Osteoblast (primary cell): ENCODE measurements around the gene MMS22L. TPM values are rescaled to one million over a fixed set of nuclear protein-coding genes. Genes with fewer than 3 reads are reported as not detected.
A peak's percentile ranks its signal among the peaks of the same experiment; 100 is the strongest.

ENCODE experiments used
- DNase-seq: peaks from one replicate; pipeline ENCODE4 v3.0.0; 2011; ENCODE audit warnings: low spot score, mixed read lengths; ENCODE audit not compliant: insufficient read length; ENCODE audit errors: missing footprints
- H2AFZ ChIP-seq: 2 replicates; pipeline ENCODE4 v1.6.0; 2011; ENCODE audit warnings: mild to moderate bottlenecking, low read length
- H3K27ac ChIP-seq: 2 replicates; pipeline ENCODE4 v1.5.1; 2011; ENCODE audit warnings: mild to moderate bottlenecking, low read depth, low read length, moderate library complexity
- H3K27me3 ChIP-seq: 2 replicates; pipeline ENCODE4 v1.6.0; 2012; ENCODE audit warnings: mild to moderate bottlenecking, control low read depth, inconsistent platforms, low read length, moderate library complexity; ENCODE audit not compliant: insufficient read depth
- H3K36me3 ChIP-seq: 2 replicates; pipeline ENCODE4 v1.5.1; 2011; ENCODE audit warnings: mild to moderate bottlenecking, low read length, control low read depth, moderate library complexity; ENCODE audit not compliant: insufficient read depth
- H3K4me1 ChIP-seq: 2 replicates; pipeline ENCODE4 v1.5.1; 2011; ENCODE audit warnings: mild to moderate bottlenecking, low read length, control low read depth, moderate library complexity; ENCODE audit not compliant: insufficient read depth
- H3K4me2 ChIP-seq: 2 replicates; pipeline ENCODE4 v1.6.0; 2011; ENCODE audit warnings: mild to moderate bottlenecking, low read length; ENCODE audit not compliant: insufficient read depth
- H3K4me3 ChIP-seq: fragments of 200-600 bp; sonication (generic); 3 replicates; pipeline ENCODE4 v1.5.1; 2012; ENCODE audit warnings: mild to moderate bottlenecking, low read length, inconsistent platforms; ENCODE audit not compliant: insufficient read depth
- H3K79me2 ChIP-seq: 2 replicates; pipeline ENCODE4 v1.6.0; 2012; ENCODE audit warnings: mild to moderate bottlenecking, low read length, control low read depth, inconsistent platforms; ENCODE audit not compliant: insufficient read depth
- H3K9me3 ChIP-seq: 2 replicates; pipeline ENCODE4 v1.5.1; 2011; ENCODE audit warnings: low read depth, low read length, control low read depth
- H4K20me1 ChIP-seq: 2 replicates; pipeline ENCODE4 v1.6.0; 2012; ENCODE audit warnings: mild to moderate bottlenecking, low read length, control low read depth; ENCODE audit not compliant: insufficient read depth
- CTCF ChIP-seq: IDR thresholded peaks from 2 replicates; pipeline ENCODE4 v1.5.1; 2011; ENCODE audit warnings: mild to moderate bottlenecking, low read depth, low read length, moderate library complexity; ENCODE audit errors: extremely low read depth
- total RNA-seq: library from RNA; depleted of rRNA; stranded (reverse); fragments of >200 nt; gene quantifications from 2 replicates; pipeline ENCODE4 v1.2.3, GENCODE V29; 2012

Gene MMS22L
- total RNA-seq, 1 donor: 11.9 TPM

- Histone ChIP-seq H2AFZ (no peak overlapping the region), H3K27ac (no peak overlapping the region), H3K79me2 (no peaks in the 10 kb centered on the region), H3K4me2 (no peak overlapping the region), H3K4me3 (no peak overlapping the region), H3K36me3 (no peaks in the 10 kb centered on the region), H4K20me1 (no peaks in the 10 kb centered on the region), H3K9me3 (no peaks in the 10 kb centered on the region), H3K27me3 (no peaks in the 10 kb centered on the region), H3K4me1 (no peaks in the 10 kb centered on the region)
- DNase-seq: no peak
- no peak for TF ChIP-seq CTCF
Measured at GRCh38 chr6:97102145-97102790, 180.7 kb downstream of the MMS22L start.

GRCh38 chr6:97100696-97101095 lies 182.3 kb downstream of the MMS22L start:
- H3K36me3 ChIP-seq: no peaks in the 10 kb centered on the region
- no peaks in the 10 kb centered on the region for H4K20me1 ChIP-seq
- H3K27me3 ChIP-seq: no peaks in the 10 kb centered on the region
- DNase-seq: no peak
- no peak for TF ChIP-seq CTCF
- no peak overlapping the region for H2AFZ ChIP-seq
- no peak overlapping the region for H3K27ac ChIP-seq
- H3K79me2 ChIP-seq: no peaks in the 10 kb centered on the region
- H3K4me1 ChIP-seq: no peaks in the 10 kb centered on the region
- H3K4me2 ChIP-seq: no peak overlapping the region
- H3K9me3 ChIP-seq: no peaks in the 10 kb centered on the region
- H3K4me3 ChIP-seq: no peak overlapping the region

- Histone ChIP-seq H3K36me3 (no peaks in the 10 kb centered on the region), H2AFZ (peak overlapping the region; percentile 83), H3K9me3 (no peaks in the 10 kb centered on the region), H4K20me1 (no peaks in the 10 kb centered on the region), H3K79me2 (no peaks in the 10 kb centered on the region), H3K4me2 (peak overlapping the region; percentile 58), H3K27me3 (no peaks in the 10 kb centered on the region), H3K27ac (no peak overlapping the region), H3K4me3 (peak overlapping the region; percentile 10), H3K4me1 (no peaks in the 10 kb centered on the region)
- no peak for DNase-seq
- TF ChIP-seq CTCF: no peak
Measured at GRCh38 chr6:97097068-97098047, 185.7 kb downstream of the MMS22L start.

GRCh38 chr6:97095311-97095850 lies 187.6 kb downstream of the MMS22L start:
- Histone ChIP-seq H3K27me3 (no peaks in the 10 kb centered on the region), H3K4me3 (no peak overlapping the region), H2AFZ (no peak overlapping the region), H3K4me1 (no peaks in the 10 kb centered on the region), H3K27ac (no peak overlapping the region), H3K4me2 (no peak overlapping the region), H3K79me2 (no peaks in the 10 kb centered on the region), H3K36me3 (no peaks in the 10 kb centered on the region), H4K20me1 (no peaks in the 10 kb centered on the region), H3K9me3 (no peaks in the 10 kb centered on the region)
- DNase-seq: no peak
- no peak for TF ChIP-seq CTCF
